ENCODE measurements around the gene TRAPPC8.

DNA sequence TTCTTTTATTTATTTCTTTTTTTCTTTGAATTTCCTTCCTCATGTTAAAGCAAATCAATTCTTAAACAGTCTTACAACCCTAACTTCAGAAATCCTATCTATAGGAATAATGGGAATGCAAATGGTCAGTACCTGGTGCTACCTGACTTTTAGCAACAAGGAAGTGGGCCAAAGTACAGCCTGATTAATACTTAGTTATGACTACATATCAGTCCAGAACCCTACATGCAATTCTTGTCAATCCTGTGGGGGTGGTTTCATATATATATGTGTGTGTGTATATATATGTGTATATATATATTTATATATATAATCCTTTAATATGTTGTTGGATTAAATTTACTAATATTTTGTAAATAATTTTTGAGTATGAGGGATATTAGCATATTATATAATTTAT lies 14.8 kb upstream of the TRAPPC8 start:
- TF ChIP-seq, protein P1, sequence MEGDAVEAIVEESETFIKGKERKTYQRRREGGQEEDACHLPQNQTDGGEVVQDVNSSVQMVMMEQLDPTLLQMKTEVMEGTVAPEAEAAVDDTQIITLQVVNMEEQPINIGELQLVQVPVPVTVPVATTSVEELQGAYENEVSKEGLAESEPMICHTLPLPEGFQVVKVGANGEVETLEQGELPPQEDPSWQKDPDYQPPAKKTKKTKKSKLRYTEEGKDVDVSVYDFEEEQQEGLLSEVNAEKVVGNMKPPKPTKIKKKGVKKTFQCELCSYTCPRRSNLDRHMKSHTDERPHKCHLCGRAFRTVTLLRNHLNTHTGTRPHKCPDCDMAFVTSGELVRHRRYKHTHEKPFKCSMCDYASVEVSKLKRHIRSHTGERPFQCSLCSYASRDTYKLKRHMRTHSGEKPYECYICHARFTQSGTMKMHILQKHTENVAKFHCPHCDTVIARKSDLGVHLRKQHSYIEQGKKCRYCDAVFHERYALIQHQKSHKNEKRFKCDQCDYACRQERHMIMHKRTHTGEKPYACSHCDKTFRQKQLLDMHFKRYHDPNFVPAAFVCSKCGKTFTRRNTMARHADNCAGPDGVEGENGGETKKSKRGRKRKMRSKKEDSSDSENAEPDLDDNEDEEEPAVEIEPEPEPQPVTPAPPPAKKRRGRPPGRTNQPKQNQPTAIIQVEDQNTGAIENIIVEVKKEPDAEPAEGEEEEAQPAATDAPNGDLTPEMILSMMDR (IDR thresholded peaks at IDR 0.05) = no peak
- no peak for TF ChIP-seq POLR2A (IDR thresholded peaks at IDR 0.05)
